Stimulated activated CD8-positive, alpha-beta memory T cell treated with anti-CD3 and anti-CD28 coated beads, Interleukin-7, amount 100 ng/mL, for 48 hours (primary cell): ENCODE data around the gene ARHGAP28.

Experiments used
- DNase-seq, 2 donors: peaks; one replicate each; pipeline ENCODE4 v3.0.0-alpha.2; 2020; ENCODE audit warnings: low read depth in 1 of 2; ENCODE audit errors: extremely low read depth in 1 of 2

ARHGAP28 gene

DNA sequence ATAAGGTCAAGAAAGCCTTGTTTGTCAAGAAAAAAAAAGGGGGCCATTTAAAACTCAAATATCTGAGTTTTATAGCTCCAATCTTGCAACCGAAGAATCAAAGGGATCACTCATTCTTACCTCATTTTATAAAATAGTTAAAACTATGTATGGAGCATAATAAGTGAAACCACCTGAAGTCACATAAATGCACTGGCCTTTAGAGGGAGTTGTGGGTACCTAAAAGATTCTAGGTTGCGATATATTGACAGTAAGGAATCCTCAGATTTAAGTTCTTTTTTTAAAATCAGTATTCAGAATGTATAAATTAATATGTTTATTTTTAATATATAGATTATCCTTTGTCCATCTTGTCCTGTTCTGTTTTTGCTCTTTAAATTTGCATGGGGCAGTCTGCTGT lies 3.4 kb downstream of the ARHGAP28 start:
- DNase-seq = no peak

DNA sequence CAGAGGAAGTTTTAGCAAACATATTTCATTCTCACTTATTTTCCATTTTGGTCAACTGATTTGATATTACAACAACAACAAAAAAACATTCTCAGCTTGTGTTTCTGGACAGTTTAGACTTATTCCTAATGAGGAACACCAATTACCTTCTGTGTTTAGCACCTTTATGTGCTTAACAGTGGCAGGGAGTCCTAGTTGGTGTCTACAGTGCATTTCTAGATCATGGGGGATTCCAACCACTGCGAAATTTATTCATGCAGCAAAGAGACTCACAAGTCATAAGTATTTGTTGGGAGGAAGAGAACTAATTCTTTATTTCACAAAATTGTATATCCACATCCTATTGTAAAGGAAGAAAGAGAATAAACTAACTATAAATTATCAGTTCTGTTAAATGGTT lies 4.2 kb downstream of the ARHGAP28 start:
- no peak for DNase-seq

DNA sequence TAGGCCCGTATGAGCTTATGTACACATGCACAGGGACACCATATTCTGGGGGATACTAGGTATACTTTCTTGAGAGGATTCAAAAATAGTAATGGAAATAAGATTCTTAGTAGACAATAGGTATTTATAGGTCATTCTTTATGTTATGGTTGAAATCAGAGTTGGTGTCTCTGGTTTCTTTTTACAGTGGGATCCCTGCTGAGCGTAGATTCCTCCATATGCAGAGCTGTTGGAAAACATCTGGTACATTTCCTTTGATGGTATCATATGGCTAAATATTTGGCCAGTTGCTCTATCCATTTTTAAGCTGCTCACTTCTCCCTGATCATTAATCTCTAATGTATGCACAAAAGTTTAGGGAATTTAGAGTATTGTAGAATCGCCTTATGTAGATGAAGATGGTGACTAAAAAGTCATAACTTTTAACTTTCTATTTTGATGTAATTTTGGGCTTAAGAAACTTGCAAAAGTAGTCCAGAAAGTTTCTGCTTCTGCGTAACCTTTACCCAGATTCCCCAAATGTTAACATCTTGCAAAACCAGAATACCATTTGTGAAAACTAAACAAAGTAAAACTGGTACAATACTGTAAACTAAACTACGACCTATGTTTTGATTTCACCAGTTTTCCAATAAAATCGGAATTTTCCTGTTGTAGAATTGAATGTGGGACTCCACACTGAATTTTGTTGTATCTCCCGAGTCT lies 5.4 kb downstream of the ARHGAP28 start:
- no peak for DNase-seq

DNA sequence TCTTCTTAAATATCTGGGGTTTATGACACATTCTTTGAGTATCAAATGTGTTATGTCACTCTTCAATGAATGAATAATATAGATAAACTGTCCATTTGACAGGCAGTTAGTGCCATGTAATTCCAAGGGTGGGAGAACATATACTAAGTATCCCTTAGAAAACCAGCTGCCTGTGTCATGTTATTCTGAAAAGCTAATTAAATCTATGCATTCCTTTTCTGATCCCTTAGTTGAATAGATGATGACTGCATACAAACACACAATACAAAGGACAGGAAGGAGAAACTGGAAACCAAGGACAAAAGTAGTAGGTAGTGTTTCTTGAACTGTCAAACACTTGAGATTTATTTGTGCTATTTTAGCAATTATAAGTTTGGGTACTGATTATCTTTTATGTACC lies 8.3 kb downstream of the ARHGAP28 start:
- DNase-seq = no peak

DNA sequence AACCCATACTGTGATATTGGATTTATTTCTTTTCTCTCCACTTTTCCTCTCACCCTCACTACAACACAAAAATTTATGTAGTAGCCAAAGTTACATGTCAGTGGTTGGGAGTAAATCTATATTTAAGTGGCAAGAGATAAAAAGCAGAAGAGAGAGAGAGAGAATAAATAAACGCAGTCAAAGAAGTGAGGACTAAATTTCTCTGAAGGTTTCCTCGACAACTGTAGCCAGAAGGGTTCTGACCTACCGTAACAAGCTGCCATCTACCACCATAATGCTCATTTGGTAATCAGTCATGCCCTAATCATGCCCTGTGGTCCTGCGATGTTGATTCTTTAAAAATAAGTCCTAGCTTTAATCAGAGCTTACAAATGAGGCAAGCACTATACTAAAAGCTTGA lies 9.1 kb downstream of the ARHGAP28 start:
- DNase-seq = no peak

DNA sequence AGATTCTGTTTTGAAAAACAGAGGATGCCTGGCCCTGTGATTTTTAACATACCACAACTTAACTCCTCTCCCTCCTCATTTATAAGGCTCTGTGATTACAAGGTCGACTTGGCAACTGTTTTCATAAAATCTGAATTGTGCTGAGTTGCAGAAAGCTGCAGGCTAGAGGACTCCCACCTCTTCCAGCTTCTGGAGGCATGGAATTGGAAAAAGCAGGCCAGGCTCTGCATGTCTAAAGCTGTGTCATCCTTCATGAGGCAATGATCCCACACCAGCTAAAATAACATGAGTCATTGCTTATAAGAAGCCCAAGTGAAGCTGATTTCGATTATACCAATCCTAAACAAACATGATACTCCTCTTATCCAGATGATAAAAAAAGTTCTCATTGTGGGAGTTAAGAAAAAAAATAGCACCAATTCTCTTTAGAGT lies 11.7 kb downstream of the ARHGAP28 start:
- DNase-seq = no peak

DNA sequence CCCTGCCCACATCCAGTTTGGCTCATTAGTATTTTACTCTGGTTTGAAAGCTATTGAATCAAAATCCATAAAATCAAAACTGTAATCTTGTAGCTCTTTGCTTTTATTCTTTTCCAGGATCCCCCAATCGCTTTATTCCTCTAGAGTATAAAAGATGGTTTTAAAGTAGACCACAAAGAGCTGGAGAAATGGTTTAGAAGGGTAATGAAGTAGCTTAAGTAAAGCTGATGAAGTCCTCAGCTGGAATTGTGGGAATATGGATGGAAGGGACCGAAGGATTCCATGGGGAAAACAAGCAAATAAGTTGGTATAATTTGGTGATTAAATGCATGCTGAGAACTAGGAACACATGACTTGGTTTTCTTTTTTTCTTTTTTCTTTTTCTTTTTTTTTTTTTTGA lies 12.3 kb downstream of the ARHGAP28 start:
- no peak for DNase-seq

DNA sequence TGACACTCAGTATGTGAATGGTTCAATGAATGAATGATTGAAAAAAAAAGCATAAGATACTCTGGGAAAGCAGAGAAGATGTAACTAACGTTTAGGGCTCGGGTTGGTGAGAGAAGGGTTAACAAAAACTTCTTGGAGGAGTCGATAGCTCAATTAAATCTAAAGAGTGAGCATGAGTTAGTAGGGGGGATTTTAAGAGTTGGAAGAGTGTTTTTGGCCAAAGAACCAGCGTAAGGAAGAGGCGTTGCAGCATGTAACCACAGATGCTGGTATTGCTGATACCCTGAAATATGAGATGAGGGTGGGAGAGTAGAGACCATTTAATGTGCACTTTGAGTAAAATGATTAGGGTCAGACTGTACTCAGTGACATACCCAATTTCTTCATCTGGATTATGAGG lies 14.5 kb downstream of the ARHGAP28 start:
- DNase-seq = no peak

DNA sequence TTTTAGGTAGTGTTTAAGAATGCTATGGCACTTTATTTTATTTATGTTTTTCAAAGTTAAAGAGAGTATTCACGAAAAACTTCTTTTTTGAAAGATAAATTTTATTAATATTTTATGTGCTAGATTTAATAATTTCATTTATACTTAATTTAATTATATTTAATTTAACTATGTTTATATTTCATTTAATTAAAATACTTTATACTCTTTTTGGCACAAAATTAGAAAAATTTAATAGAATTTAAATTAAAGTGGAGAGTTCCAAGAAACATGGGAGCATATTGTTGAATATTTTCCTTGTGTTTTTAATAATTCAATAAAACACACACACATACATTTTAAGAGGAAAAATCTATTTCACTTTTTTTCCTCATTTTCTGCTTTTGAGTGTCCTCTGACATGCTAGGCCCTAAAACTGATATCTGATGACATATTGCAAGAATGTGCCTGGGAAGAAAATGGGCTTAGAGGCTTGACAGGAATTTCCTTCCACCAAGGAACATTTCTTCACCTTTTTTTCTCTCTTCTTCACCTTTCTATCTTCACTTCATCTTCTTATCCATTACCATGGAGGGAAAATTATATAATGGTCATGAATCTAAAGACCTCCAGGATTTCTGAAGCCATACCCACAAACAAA lies 15.4 kb downstream of the ARHGAP28 start:
- DNase-seq = no peak

DNA sequence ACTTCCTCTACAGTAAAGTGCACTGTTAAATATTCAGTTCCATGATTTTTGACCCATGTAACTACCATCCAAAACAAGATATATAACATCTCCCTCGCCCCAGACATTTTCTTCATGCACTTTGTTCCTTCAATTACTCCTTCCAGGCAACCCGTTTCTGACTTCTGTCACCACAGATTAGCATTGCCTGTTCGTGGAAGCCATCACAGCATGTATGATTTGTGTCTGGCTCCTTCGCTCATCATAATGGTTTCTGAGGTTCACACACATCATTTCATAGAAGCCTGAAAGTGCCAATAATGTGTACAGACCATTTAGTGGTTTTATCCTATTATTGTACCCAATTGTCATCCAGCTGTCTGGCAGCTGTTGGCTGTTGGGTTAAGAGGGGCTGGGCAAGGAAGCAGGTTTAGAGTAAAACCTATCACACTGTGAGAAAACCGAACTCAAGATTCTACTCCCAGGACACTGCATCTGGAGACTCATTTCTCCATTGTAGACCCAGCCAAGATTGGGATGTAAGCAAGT lies 16.1 kb downstream of the ARHGAP28 start:
- DNase-seq = no peak

DNA sequence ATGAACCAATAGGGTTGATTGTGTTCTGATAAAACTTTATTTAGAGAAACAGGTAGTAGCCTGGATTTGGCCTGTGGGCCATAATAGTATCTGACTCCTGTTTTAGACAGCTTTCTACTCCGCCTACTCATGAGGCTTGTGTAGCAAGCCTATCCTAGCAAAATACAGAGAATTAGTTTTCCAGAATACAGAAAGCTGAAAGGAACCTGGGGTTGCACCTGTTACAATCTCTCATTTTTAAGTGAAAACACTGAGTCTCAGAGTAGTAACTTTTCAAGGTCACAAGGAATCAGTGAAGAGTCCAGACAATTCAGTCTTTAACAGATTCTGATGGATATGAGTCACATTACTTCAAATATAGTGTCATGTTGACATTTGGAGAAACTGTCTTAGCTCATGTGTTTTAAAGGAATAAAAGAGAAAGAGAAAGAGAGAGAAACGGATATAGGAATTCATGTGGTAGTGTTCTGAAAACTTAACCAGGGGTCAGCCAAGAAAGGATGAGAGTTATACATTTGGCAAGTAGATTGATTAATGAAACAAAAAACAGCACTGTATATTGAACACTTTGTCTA lies 17.0 kb downstream of the ARHGAP28 start:
- no peak for DNase-seq

DNA sequence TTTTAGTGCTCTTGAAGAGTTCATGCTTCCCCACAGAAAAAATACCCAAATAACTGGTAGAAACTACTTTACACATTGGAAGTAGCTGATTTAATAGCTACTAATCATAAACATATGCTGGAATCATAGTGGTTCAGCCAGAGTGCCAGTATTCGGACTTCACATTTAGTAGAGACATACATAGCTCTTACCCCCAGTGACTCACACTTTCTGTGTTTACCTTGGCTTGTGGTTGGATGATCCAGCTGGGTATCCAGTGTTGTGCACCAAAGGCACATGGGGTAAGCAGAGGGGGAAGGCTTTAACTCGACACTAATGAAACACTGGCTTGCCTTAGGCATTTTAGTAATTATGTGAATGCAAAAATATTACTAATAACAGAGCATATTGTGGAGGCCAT lies 18.1 kb downstream of the ARHGAP28 start:
- DNase-seq = no peak

DNA sequence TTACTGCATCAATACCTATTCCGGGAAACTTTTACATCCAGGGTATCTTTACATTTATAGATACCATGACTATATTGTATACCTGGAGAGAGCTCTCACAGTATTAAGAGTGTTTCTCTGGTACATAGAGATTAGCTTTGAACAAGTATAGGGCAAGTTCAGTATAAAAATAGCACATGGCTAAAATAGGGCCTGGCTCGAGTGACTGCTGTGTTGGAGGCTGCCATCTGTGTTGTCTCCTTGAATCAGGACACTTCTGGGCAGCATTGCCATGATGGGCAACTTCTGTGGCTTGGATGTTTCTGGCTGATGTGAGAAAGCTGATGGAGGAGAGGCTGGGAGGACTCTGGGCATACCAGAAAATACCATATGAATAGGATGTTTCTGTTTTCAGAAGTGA lies 18.7 kb downstream of the ARHGAP28 start:
- no peak for DNase-seq

DNA sequence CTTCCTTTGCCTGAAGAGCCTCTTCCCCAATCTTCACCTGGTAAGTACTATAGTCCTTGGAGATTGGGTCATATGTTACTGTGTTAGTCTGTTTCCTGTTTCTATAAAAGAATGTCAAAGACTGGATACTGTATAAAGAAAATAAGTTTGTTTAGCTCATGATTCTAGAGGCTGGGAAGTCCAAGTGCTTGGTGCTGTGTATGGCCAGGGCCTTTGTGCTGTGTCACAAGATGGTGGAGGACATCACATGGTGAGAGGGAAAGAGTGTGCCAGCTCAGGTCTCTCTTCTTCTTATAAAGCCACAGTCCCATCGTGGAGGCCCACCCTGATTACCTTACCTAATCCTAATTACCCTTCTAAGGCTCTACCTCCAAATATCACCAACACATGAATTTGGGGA lies 20.9 kb downstream of the ARHGAP28 start:
- DNase-seq = no peak

DNA sequence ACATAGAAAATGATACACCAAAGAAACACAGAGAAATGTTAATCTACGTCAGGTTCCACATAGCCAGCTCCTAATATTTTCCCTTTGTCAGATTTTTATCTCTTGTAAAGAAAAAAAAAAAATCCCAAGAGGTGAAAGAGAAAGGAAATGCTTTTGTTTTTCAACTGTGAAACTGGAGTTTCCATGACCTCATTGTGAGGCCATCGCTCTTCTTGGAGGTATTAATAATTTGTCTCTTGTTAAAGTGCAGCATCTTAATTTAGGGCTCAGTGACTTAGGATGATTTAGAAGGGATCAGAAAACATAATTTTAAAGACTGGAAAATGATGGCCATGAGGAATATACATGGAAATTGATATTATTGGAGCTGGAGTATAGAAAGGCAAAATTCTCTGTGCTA lies 21.7 kb downstream of the ARHGAP28 start:
- DNase-seq = no peak

DNA sequence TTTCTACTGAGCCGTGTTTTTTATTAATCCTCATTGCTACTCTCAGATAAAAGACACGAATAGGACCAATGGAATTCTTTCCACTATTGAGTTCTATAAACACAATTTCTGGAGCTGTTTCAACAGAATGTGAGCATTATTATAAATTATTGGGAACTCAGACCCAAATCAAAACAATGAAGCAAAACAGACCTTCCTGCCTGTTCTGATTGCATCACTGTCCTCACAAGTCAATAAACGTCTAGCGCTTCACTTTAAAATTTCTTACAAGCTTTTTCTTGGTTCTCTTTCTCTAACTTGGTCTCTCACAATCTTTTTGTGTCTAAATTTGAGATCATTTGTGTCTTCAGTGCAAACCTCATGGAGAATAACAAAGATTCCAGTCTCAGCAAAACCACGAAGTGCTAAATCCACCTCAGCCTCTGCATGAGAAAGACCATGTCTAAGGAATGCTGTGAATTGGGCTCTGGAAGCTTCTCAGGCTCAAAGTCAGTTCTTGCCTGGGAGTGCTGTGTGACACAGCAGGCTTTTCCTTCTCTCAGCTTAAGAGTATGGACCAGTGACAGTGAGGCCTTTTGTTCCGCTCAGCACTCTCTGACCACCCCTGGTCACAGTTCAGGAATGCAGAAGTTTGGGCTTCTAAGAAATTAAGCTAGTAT lies 22.8 kb downstream of the ARHGAP28 start:
- no peak for DNase-seq

DNA sequence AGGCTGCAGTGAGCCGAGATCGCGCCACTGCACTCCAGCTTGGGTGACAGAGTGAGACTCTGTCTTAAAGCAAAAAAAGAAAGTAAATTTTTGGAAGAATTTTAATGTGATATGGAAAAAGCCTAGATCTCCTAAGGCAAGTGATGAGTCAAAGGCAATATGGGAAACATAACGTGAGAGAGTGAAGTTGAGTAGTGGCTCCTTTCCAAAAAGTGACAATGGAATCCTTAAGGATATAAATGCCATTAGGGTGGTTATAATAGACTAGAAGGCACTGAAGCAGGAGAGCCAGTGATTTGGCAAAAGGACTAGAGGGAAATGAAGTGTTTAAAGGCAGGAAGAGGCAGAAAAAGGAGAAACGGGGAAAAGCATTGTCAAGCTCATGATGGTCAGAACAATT lies 25.6 kb downstream of the ARHGAP28 start:
- no peak for DNase-seq

DNA sequence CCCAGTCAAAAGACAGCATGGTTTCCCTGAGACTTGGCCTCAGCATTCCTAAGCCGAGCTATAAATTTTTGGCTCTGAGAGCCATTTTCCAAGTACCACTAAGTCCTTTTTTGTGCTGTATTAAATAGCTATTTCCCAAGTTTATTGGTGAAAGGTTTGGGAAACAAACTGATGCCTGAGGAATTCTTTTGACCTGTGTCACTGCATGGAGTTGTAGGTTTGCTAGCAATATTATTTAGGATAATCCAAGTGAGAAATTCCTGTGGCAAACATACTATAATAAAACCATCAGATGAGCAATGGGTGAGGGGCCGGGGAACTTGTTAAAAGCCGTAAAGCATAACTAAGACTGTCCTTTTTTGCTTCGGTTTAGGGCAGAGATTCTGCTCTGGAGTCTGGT lies 28.4 kb downstream of the ARHGAP28 start:
- DNase-seq = no peak

DNA sequence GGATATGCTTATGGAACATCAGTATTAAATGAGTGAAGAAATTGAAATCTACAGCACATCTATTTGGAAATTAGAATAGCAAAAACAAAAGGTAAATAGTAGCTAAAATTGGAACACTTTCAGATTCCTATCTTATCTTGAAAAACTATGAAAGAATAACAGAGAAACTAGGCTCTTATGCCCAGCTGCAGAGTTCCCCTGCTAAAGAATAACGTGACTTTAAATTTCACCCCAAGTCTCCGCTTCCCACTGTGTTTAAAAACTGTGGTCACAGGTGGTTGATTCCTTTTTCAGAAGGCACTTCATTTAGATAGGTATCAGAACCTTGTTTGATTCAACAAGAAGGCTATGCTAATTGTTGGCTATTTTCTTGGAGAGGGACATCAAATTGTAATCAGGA lies 30.1 kb downstream of the ARHGAP28 start:
- DNase-seq = no peak

DNA sequence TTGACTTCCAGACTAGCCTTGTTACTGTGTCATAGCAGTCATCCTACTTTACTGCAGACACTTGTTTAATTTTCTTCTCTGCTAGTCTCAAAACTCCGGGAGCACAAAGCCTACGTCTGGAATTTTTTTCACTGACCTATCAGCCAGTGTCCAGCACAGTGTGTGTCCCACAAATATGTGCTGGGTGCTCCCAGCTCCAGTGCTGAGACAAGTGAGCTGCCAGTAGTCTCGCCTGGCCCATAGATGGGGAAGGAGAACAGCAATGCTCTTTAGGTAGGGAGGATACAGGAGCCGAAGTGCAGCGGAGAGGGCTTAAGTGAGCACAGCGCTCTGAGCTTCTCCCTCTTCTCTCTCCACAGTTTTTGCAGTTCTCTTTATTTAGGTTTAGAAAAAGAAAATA lies 34.0 kb downstream of the ARHGAP28 start:
- DNase-seq = no peak

DNA sequence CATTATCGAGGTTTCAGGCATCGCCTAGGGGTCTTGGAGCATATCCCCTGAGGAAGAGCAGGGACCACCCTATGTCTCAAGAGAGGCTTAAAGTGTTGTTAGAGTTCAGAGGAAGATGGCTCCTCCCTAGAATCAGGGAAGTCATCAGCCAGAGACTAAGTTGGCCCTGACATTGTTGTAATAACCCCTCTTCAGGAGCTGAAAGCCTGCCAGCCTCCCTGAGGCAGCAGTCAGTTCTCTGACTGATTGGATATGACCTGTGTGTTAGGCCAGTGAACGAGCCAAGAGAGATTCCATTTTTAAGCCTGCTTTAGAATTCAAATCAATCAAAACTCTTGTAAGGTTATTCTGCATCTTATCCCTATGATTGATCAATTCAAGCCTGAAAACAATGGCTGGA lies 34.9 kb downstream of the ARHGAP28 start:
- DNase-seq = no peak

DNA sequence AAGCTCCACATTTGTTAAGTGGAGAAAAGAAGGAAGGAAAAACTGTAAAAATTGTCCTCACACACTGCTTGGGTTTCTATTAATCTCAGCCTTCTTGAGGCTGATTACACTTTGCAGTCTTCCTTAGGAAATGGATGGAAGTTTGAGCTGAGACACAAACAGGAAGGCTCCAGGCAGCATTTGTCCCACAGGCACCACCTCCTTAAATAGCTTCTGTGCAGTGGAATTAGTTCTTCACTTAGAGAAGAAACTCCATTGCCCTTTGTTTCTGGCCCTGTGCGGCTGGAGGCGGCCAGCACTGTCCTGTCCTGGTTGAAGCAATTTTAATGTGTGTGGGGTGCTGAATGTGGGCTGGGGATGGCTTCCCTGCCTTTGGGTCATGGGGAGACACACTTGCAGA lies 44.3 kb downstream of the ARHGAP28 start:
- DNase-seq = no peak
